ENCODE data around the gene RFNG.

The RFNG gene

GRCh38 chr17:82094931-82095776, 43.5 kb upstream of the RFNG start:
- H3F3A ChIP-seq (ENCODE audit: insufficient read depth): peaks cover 10% of the 10 kb centered on the region
- H3K4me3 ChIP-seq (ENCODE audit: insufficient read depth, low read length, poor library complexity, severe bottlenecking): no peak overlapping the region
- H3K9me3 ChIP-seq (ENCODE audit: insufficient read depth, low read length): no peaks in the 10 kb centered on the region
- peaks cover 32% of the 10 kb centered on the region for H3K79me2 ChIP-seq (ENCODE audit: insufficient read depth, low read length)
- 0 out of 2 replicates have a peak overlapping the region, but pooled peaks have one; percentile 13 for H3K9ac ChIP-seq (ENCODE audit: low read length)
- H3K27me3 ChIP-seq (ENCODE audit: low read length): no peaks in the 10 kb centered on the region
- TF ChIP-seq CTCF (IDR thresholded peaks at IDR 0.05; ENCODE audit: insufficient read depth, low read length, poor library complexity, severe bottlenecking): no peak
- no peak for TF ChIP-seq EZH2phosphoT487 (conservative IDR thresholded peaks at IDR 0.05; ENCODE audit: low read length)
- H3K4me2 ChIP-seq (ENCODE audit: low read depth, low read length, poor library complexity, severe bottlenecking): no peak overlapping the region
- no peaks in the 10 kb centered on the region for H3K9me2 ChIP-seq (replicated peaks; ENCODE audit: insufficient read depth, low read length)
- no peak overlapping the region for H3K27ac ChIP-seq (ENCODE audit: low read depth, low read length)
- H4K20me1 ChIP-seq (ENCODE audit: low read depth, low read length): no peaks in the 10 kb centered on the region; the same call in 1 of the 2 replicates
- no peak overlapping the region for H2AFZ ChIP-seq (ENCODE audit: low read depth, low read length, severe bottlenecking)
- H3K36me3 ChIP-seq (ENCODE audit: low read length): 0 out of 2 replicates have a peak, but pooled peaks cover 2% of the 10 kb centered on the region

- peaks cover 32% of the 10 kb centered on the region for H3K79me2 ChIP-seq (ENCODE audit: insufficient read depth, low read length)
- no peak overlapping the region for H3K4me3 ChIP-seq (ENCODE audit: insufficient read depth, low read length, poor library complexity, severe bottlenecking)
- H3F3A ChIP-seq (ENCODE audit: insufficient read depth): no peaks in the 10 kb centered on the region
- H3K36me3 ChIP-seq (ENCODE audit: low read length): 0 out of 2 replicates have a peak, but pooled peaks cover 2% of the 10 kb centered on the region
- H3K9ac ChIP-seq (ENCODE audit: low read length): no peak overlapping the region
- H3K27ac ChIP-seq (ENCODE audit: low read depth, low read length): no peak overlapping the region
- no peaks in the 10 kb centered on the region for H3K9me3 ChIP-seq (ENCODE audit: insufficient read depth, low read length)
- no peaks in the 10 kb centered on the region for H3K9me2 ChIP-seq (replicated peaks; ENCODE audit: insufficient read depth, low read length)
- no peak overlapping the region for H2AFZ ChIP-seq (ENCODE audit: low read depth, low read length, severe bottlenecking)
- no peak overlapping the region for H3K4me2 ChIP-seq (ENCODE audit: low read depth, low read length, poor library complexity, severe bottlenecking)
- no peaks in the 10 kb centered on the region; the same call in 1 of the 2 replicates for H4K20me1 ChIP-seq (ENCODE audit: low read depth, low read length)
- TF ChIP-seq EZH2phosphoT487 (conservative IDR thresholded peaks at IDR 0.05; ENCODE audit: low read length) (no peak), CTCF (IDR thresholded peaks at IDR 0.05; ENCODE audit: insufficient read depth, low read length, poor library complexity, severe bottlenecking) (no peak)
- H3K27me3 ChIP-seq (ENCODE audit: low read length): no peaks in the 10 kb centered on the region
Observed at GRCh38 chr17:82092995-82093751, 41.6 kb upstream of the RFNG start.

DNA sequence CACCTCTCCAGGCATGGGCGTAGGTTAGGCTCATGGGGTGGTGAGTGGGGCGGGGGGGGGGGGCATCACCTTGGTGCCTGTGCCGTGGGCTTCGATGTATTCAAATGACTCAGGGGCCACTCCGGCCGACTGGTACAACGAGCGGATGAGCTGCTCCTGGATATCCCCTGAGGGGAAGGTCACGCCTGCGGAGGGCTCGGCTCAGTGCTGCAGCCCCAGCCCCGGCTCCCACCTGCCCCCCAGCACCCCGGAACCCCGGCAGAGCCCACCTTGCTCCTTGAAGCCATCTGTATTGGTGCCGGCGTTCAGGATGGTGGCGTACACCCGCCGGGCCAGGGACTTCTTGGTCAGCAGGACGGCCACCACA, 41.0 kb upstream of the RFNG start:
- TF ChIP-seq EZH2phosphoT487 (conservative IDR thresholded peaks at IDR 0.05; ENCODE audit: low read length): no peak
- TF ChIP-seq CTCF (IDR thresholded peaks at IDR 0.05; ENCODE audit: insufficient read depth, low read length, poor library complexity, severe bottlenecking): no peak
- H3F3A ChIP-seq (ENCODE audit: insufficient read depth): no peaks in the 10 kb centered on the region
- H3K4me3 ChIP-seq (ENCODE audit: insufficient read depth, low read length, poor library complexity, severe bottlenecking): no peak overlapping the region
- no peak overlapping the region for H3K4me2 ChIP-seq (ENCODE audit: low read depth, low read length, poor library complexity, severe bottlenecking)
- H3K27ac ChIP-seq (ENCODE audit: low read depth, low read length): no peak overlapping the region
- no peaks in the 10 kb centered on the region for H3K27me3 ChIP-seq (ENCODE audit: low read length)
- H3K9ac ChIP-seq (ENCODE audit: low read length): no peak overlapping the region
- H3K9me2 ChIP-seq (replicated peaks; ENCODE audit: insufficient read depth, low read length): no peaks in the 10 kb centered on the region
- no peaks in the 10 kb centered on the region; the same call in 1 of the 2 replicates for H4K20me1 ChIP-seq (ENCODE audit: low read depth, low read length)
- no peak overlapping the region for H2AFZ ChIP-seq (ENCODE audit: low read depth, low read length, severe bottlenecking)
- peaks cover 28% of the 10 kb centered on the region for H3K79me2 ChIP-seq (ENCODE audit: insufficient read depth, low read length)
- H3K36me3 ChIP-seq (ENCODE audit: low read length): 0 out of 2 replicates have a peak, but pooled peaks cover 2% of the 10 kb centered on the region
- H3K9me3 ChIP-seq (ENCODE audit: insufficient read depth, low read length): no peaks in the 10 kb centered on the region

Measured in SU-DHL-6 (cell line).